Panc1 (cell line): ENCODE results near the gene MYO3B.

Experiments used
- CTCF ChIP-seq: fragments of 450-650 bp; IDR thresholded peaks from 2 replicates; pipeline ENCODE4 v1.5.1; 2017; ENCODE audit warnings: mild to moderate bottlenecking
- REST ChIP-seq, 2 experiments: IDR thresholded peaks; 2 replicates each; pipeline ENCODE4 v1.6.1; 2011 to 2012; ENCODE audit warnings: low read depth in 2 of 2, control low read depth in 1 of 2, low read length in 1 of 2, mild to moderate bottlenecking in 1 of 2, moderate library complexity in 1 of 2; ENCODE audit not compliant: insufficient read depth in 1 of 2

GRCh38 chr2:170605862-170606261, 427.9 kb downstream of the MYO3B start:
- TF ChIP-seq CTCF (no peak), REST (IDR thresholded peaks at IDR 0.05; ENCODE audit: insufficient read depth in 1 of 2, low read depth in 2 of 2, low read length in 1 of 2) (no peak)
